Bronchial epithelial cell (primary cell): ENCODE measurements around the gene CCDC110. TPM values are rescaled to one million over a fixed set of nuclear protein-coding genes. Genes with fewer than 3 reads are reported as not detected.

Experiments
- DNase-seq: peaks from one replicate; pipeline ENCODE4 v3.0.0-alpha.2; 2010; ENCODE audit warnings: low read depth
- FAIRE-seq: peaks from 2 replicates; lab custom pipeline; 2011; peaks lifted over from hg19 to GRCh38; lab: Jason Lieb, UNC
- H3K27me3 ChIP-seq: 2 replicates; pipeline ENCODE4 v1.5.1; 2011; ENCODE audit warnings: low read length; ENCODE audit not compliant: control insufficient read depth, insufficient read depth
- H3K36me3 ChIP-seq: 2 replicates; pipeline ENCODE4 v1.5.1; 2011; ENCODE audit warnings: low read length; ENCODE audit not compliant: control insufficient read depth, insufficient read depth
- H3K4me3 ChIP-seq: 2 replicates; pipeline ENCODE4 v1.5.1; 2011; ENCODE audit warnings: mild to moderate bottlenecking, low read depth, low read length, control low read depth
- CTCF ChIP-seq: IDR thresholded peaks from 2 replicates; pipeline ENCODE4 v1.5.1; 2011; ENCODE audit warnings: mild to moderate bottlenecking, moderate library complexity, low read length, control low read depth, inconsistent platforms; ENCODE audit not compliant: insufficient read depth, severe bottlenecking
- total RNA-seq: library from RNA; depleted of rRNA; stranded (reverse); fragments of >200 nt; gene quantifications from 2 replicates; pipeline ENCODE4 v1.2.1, GENCODE V29; 2014

Gene CCDC110
- total RNA-seq, 1 donor from 2014 or later, result under 0.01 TPM

GRCh38 chr4:185470501-185471195, 885 bp downstream of the CCDC110 start:
- no peak for TF ChIP-seq CTCF
- H3K27me3 ChIP-seq, result peaks cover 11% of the 10 kb centered on the region
- no peaks in the 10 kb centered on the region for H3K36me3 ChIP-seq
- H3K4me3 ChIP-seq, result peak overlapping the region; percentile 50
- DNase-seq (peak; percentile 18), FAIRE-seq (no peak)

DNA sequence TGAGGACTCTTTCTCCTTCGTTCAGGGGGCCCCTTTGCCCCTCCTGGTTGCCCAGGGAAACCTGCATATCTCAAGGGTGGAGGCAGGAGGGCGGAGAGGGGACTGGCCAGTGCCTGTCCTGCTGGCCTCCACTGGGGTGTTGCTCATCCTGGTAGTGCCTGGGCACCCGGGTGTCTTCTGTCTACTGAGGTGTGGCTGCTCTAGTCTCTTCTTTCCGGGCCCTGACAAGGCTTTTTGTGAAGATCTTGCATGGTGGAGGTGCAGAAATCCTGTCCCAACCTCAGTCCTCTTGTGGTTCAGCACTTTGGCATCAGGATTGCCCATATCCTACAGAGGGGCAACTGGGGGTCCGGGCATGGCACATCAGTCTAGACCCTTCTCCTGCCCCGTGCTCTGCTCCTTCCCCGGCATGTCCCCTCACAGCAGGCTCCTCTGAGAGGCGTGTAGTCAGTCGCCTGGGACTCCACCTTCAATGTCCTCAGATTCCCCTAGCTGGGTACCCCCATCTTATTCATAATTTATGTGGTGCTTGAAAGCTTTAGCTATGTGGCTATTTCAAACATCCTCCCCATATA, 1.9 kb downstream of the CCDC110 start:
- Histone ChIP-seq H3K4me3 (no peak overlapping the region), H3K27me3 (peaks cover 11% of the 10 kb centered on the region), H3K36me3 (no peaks in the 10 kb centered on the region)
- TF ChIP-seq CTCF, result no peak
- no peak for FAIRE-seq
- DNase-seq, result no peak

DNA sequence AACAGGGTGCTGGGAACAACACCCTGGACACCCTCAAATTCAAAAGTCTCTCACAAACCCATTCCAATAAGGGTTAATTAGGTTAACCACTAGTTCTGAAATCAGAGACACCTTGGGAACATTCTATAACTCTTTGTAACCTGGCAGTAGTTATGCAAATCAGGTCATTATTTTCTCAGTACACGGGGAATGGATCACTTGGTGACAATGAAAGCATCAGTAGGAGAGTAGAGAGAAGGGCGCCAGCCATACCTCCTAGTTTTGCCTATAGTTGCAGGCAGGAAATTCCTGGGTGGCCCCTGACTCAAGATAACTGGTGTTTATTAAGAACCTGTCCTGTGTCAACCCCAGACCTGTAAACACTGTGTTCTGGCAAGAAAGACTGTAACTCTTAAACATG, 2.5 kb downstream of the CCDC110 start:
- TF ChIP-seq CTCF, result no peak
- H3K36me3 ChIP-seq, result no peaks in the 10 kb centered on the region
- H3K4me3 ChIP-seq, result no peak overlapping the region
- peaks cover 15% of the 10 kb centered on the region for H3K27me3 ChIP-seq
- FAIRE-seq (no peak), DNase-seq (no peak)

GRCh38 chr4:185467991-185468390, 3.5 kb downstream of the CCDC110 start:
- Histone ChIP-seq H3K27me3 (peaks cover 15% of the 10 kb centered on the region), H3K4me3 (no peak overlapping the region), H3K36me3 (no peaks in the 10 kb centered on the region)
- DNase-seq, result no peak
- TF ChIP-seq CTCF, result no peak
- no peak for FAIRE-seq

GRCh38 chr4:185467101-185467500, 4.4 kb downstream of the CCDC110 start:
- Histone ChIP-seq H3K4me3 (no peak overlapping the region), H3K36me3 (no peaks in the 10 kb centered on the region), H3K27me3 (peaks cover 15% of the 10 kb centered on the region)
- FAIRE-seq (no peak), DNase-seq (no peak)
- TF ChIP-seq CTCF, result no peak

DNA sequence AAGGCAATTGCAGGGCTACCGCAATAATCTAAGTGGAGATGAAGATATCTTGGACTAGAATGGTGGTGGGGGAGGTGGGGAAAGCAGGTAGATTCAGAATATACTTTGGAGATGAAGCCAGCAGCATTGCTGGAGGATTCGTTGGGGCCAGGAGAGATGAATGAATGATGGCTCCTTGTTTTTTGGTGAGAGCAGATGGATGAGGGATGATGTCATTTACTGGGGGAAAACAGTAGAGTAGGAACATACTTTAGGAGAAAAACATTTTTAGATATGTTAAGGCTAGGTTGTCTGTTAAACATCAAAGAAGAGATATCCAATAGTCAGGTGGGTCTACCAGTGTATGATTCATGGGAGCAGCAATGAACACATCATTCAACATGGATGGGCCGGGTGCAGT, 5.8 kb downstream of the CCDC110 start:
- Histone ChIP-seq H3K36me3 (no peaks in the 10 kb centered on the region), H3K4me3 (no peak overlapping the region), H3K27me3 (peaks cover 15% of the 10 kb centered on the region)
- FAIRE-seq (no peak), DNase-seq (no peak)
- no peak for TF ChIP-seq CTCF
